Mammary epithelial cell (primary cell): Measurements from ENCODE around the gene ZNF521.

ENCODE experiments used
- EZH2 ChIP-seq: IDR thresholded peaks from 2 replicates; pipeline ENCODE4 v1.6.1; 2012; ENCODE audit warnings: low read length, inconsistent platforms, borderline replicate concordance
- TF ChIP-seq, protein P1 (sequence below), 2 donors: IDR thresholded peaks in 1 of 2; conservative IDR thresholded peaks in 1 of 2; 2 replicates each; pipeline ENCODE4 v1.5.1; 2011 to 2012; ENCODE audit warnings: inconsistent platforms in 2 of 2, low read length in 2 of 2, mild to moderate bottlenecking in 2 of 2, control low read depth in 1 of 2, low read depth in 1 of 2; ENCODE audit not compliant: insufficient read depth in 1 of 2; ENCODE audit errors: extremely low read depth in 1 of 2

DNA sequence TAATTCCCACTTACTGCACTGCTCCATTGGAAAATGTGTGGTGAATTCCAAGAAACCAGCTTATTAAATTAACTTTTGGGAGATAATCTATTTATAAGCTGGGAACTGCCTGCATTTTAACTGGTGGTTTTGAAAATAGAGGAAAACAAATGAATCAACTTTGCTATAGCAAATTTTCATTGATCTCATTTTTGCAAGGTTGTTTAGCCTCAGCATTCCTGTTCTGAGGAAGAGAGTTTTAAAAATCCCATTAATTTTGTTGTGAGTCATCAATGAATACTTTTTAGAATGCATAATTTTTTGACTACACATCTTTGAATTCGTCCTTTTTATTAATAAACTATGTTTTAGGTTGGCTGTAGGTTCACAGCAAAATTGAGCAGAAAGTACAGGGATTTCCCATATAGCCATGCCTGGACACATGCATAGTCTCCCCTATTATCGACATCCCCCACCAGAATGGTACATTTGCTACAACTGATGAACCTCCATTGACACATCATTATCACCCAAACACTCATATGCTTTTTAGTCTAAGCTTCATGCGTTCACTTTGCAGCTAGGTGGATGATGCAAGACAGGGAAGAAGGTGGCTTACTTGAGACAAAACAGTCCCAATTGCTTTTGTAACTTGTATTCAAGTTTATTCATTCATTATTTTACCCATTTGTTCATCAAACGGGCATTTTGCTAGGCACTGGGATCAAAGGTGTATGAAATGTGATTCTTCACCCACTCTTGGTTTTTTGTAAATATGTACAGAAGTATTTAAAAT, 106.9 kb downstream of the ZNF521 start:
- TF ChIP-seq, protein P1, sequence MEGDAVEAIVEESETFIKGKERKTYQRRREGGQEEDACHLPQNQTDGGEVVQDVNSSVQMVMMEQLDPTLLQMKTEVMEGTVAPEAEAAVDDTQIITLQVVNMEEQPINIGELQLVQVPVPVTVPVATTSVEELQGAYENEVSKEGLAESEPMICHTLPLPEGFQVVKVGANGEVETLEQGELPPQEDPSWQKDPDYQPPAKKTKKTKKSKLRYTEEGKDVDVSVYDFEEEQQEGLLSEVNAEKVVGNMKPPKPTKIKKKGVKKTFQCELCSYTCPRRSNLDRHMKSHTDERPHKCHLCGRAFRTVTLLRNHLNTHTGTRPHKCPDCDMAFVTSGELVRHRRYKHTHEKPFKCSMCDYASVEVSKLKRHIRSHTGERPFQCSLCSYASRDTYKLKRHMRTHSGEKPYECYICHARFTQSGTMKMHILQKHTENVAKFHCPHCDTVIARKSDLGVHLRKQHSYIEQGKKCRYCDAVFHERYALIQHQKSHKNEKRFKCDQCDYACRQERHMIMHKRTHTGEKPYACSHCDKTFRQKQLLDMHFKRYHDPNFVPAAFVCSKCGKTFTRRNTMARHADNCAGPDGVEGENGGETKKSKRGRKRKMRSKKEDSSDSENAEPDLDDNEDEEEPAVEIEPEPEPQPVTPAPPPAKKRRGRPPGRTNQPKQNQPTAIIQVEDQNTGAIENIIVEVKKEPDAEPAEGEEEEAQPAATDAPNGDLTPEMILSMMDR (conservative IDR thresholded peaks at IDR 0.05 in 1 of 2, IDR thresholded peaks at IDR 0.05 in 1 of 2; ENCODE audit: extremely low read depth in 1 of 2, insufficient read depth in 1 of 2, low read depth in 1 of 2, low read length in 2 of 2) = no peak
- TF ChIP-seq EZH2 = no peak
